ENCODE results near the gene ACTR3. TPM values are rescaled to one million over a fixed set of nuclear protein-coding genes. Genes with fewer than 3 reads are reported as not detected.

Gene ACTR3
- total and polyA plus RNA-seq, 10 of the 15 experiments (the other 5 are each of a cell fraction or from before 2014, with no cell fraction given), result 79.1 to 616 (median 471) TPM

- no peak for TF ChIP-seq NFXL1 (IDR thresholded peaks at IDR 0.05; ENCODE audit: borderline replicate concordance)
These were observed 102.2 kb downstream of the ACTR3 start (continued) for GRCh38 chr2:113992090-113992489.

GRCh38 chr2:113996671-113997594 is 107.0 kb downstream of the ACTR3 start:
- ATAC-seq (peak; percentile 51), DNase-seq (ENCODE audit: low read depth, low spot score) (no peak), FAIRE-seq (no peak)
- Histone ChIP-seq H3K4me1 (ENCODE audit: control insufficient read depth, insufficient read depth, low read length) (no peaks in the 10 kb centered on the region), H3K4me3 (no peak overlapping the region), H3K79me2 (ENCODE audit: control insufficient read depth, insufficient read depth, low read length) (no peaks in the 10 kb centered on the region), H2AFZ (ENCODE audit: control insufficient read depth, low read depth, low read length) (no peak overlapping the region), H3K36me3 (ENCODE audit: control insufficient read depth in 2 of 2, insufficient read depth in 2 of 2, low read length in 1 of 2) (no peaks in the 10 kb centered on the region), H3K9me3 (replicated peaks; ENCODE audit: control insufficient read depth, insufficient read depth, low read length) (no peaks in the 10 kb centered on the region; the same call in 2 of the 3 replicates), H4K20me1 (ENCODE audit: control insufficient read depth, insufficient read depth) (no peaks in the 10 kb centered on the region), H3K4me2 (ENCODE audit: control insufficient read depth, insufficient read depth) (no peak overlapping the region), H3K27me3 (replicated peaks in 1 of 2; ENCODE audit: control insufficient read depth in 2 of 2, insufficient read depth in 2 of 2, low read length in 1 of 2) (no peaks in the 10 kb centered on the region; a peak in 1 of 4 replicates), H3K27ac (ENCODE audit: control insufficient read depth, insufficient read depth) (no peak overlapping the region), H3K9ac (ENCODE audit: control insufficient read depth, insufficient read depth, low read length) (no peak overlapping the region)
- ChIA-PET SMC1A (ENCODE audit: uncharacterized antibody, unreplicated experiment) (no interaction called here), POLR2A (no interaction called here), CTCF (no interaction called here), RAD21 (ENCODE audit: unreplicated experiment) (no interaction called here)
- intact Hi-C loops (cut with micrococcal nuclease; ENCODE audit: unreplicated experiment), result loop anchor here (10.0 kb wide), 1 partner anchor 558 kb away; no protein-coding TSS in a partner anchor
- WGBS (ENCODE audit: insufficient coverage, insufficient replicate concordance, low lambda C conversion rate, missing lambda C conversion rate), result 53% methylated on average over 6 of the region's 6 CpGs
- in situ Hi-C loops (cut with MboI), result no loop called here
- no peak for TF ChIP-seq BRCA1 (IDR thresholded peaks at IDR 0.05; ENCODE audit: low read depth, low read length)
- TF ChIP-seq SUZ12 (IDR thresholded peaks at IDR 0.05; ENCODE audit: unreplicated experiment), result no peak
- no peak for TF ChIP-seq KDM1A (IDR thresholded peaks at IDR 0.05; ENCODE audit: borderline replicate concordance)
- peak in 1 of 3 experiments; percentile 8; a peak in 1 of 6 replicates for TF ChIP-seq CTCF (IDR thresholded peaks at IDR 0.05 in 2 of 3, conservative IDR thresholded peaks at IDR 0.05 in 1 of 3; ENCODE audit: control insufficient read depth in 2 of 3, extremely low read depth in 1 of 3, insufficient read depth in 1 of 3, low read depth in 3 of 3, low read length in 3 of 3)
- BruUV-seq (replicated peaks), result no TSS peak
